ENCODE data around the gene MAN2A1.

DNA sequence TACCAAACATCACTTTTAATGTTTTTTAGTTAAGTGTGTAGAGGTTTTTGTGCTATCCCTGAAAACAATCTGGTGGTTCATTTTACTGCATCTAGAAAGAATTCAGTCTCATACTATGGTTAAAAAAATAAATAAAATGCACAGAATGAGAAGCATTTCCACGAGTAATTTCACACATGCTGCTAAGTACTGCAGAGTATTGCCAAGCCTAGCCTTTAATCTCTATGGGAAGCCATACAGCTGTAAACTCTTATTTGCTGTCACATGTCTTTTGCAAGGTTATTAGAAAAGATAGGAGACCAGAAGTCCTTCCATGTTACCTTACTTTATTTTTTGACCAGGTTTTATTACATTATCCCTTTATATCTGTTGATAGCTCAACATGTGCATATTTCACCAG lies 37.6 kb upstream of the MAN2A1 start:
- TF ChIP-seq, protein P1, sequence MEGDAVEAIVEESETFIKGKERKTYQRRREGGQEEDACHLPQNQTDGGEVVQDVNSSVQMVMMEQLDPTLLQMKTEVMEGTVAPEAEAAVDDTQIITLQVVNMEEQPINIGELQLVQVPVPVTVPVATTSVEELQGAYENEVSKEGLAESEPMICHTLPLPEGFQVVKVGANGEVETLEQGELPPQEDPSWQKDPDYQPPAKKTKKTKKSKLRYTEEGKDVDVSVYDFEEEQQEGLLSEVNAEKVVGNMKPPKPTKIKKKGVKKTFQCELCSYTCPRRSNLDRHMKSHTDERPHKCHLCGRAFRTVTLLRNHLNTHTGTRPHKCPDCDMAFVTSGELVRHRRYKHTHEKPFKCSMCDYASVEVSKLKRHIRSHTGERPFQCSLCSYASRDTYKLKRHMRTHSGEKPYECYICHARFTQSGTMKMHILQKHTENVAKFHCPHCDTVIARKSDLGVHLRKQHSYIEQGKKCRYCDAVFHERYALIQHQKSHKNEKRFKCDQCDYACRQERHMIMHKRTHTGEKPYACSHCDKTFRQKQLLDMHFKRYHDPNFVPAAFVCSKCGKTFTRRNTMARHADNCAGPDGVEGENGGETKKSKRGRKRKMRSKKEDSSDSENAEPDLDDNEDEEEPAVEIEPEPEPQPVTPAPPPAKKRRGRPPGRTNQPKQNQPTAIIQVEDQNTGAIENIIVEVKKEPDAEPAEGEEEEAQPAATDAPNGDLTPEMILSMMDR (conservative IDR thresholded peaks at IDR 0.05; ENCODE audit: low read length) = no peak
- no peak for TF ChIP-seq EZH2phosphoT487 (IDR thresholded peaks at IDR 0.05; ENCODE audit: borderline replicate concordance, low read depth, low read length)
